Stimulated activated CD8-positive, alpha-beta memory T cell treated with anti-CD3 and anti-CD28 coated beads, Interleukin-4, amount 100 ng/mL, for 48 hours (primary cell): ENCODE data around the gene GPRC5B.
A peak's percentile ranks its signal among the peaks of the same experiment; 100 is the strongest.

Experiments
- DNase-seq: peaks from one replicate; pipeline ENCODE4 v3.0.0-alpha.2; 2020

GPRC5B gene, protein sequence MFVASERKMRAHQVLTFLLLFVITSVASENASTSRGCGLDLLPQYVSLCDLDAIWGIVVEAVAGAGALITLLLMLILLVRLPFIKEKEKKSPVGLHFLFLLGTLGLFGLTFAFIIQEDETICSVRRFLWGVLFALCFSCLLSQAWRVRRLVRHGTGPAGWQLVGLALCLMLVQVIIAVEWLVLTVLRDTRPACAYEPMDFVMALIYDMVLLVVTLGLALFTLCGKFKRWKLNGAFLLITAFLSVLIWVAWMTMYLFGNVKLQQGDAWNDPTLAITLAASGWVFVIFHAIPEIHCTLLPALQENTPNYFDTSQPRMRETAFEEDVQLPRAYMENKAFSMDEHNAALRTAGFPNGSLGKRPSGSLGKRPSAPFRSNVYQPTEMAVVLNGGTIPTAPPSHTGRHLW

DNA sequence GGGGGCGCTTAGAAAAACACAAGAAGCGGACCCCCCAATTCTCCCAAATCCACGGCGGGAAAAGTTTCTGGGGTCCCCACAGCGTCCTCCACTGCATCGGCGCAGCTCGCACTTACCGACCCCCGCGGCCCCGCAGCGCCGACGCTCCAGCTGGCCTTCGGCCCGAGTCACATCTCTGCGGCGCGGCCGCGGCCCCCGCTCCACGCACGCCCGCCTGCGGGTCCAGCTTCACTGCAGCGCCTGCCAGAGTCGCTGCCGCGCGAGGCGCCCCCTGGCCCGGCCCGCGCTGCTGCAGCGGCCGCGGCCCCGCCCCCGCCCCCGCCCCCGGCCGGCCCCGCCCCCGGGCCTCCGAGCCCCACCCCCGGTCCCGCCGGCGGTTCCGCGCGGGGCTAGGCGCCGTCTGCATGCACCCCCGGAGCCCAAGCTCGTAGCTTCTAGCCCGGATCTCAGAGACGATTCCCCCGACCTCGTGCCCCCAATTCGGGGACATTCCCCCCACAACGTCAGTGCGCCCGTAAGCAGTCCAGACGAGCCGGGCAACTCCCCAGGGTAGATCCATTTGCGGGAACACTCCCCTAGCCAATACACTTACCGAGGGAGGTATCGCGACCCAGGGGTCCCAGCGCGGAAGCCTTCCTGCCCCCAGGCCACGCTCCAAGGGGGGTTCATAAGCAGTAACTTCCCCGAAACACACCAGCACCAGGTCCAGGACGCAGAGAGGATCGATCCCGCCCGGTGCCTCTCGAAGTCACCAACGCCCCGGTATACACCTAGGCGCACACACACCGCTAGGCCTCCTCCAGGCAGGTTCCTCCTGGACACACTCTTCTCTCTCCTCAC lies at the start of gene GPRC5B:
Gene GPRC5B (minus strand): TSS at position 238 of the 840 bp plus-strand sequence. CDS start 12,003 bp downstream, outside the sequence.
- DNase-seq = peak; percentile 46

DNA sequence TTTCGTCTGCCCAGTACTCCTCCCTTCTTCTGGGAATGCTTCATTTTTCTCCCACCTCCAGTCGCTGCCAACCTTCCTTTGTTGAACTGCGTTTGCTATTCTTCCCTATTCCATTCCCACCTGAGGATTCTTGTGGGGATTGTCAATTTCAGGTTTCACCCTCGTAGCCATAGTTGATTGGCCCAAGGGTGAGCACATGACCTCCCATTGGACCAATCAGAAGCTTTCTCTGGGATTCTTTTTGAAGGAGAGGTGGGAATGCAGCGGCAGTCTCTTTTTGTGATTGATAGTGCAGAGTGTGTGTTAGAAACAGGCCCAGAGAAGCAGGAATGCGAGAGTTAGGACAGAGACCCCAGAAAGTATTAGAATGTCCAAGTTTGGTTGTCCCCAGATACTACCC lies 49.1 kb upstream of the GPRC5B start:
- no peak for DNase-seq

DNA sequence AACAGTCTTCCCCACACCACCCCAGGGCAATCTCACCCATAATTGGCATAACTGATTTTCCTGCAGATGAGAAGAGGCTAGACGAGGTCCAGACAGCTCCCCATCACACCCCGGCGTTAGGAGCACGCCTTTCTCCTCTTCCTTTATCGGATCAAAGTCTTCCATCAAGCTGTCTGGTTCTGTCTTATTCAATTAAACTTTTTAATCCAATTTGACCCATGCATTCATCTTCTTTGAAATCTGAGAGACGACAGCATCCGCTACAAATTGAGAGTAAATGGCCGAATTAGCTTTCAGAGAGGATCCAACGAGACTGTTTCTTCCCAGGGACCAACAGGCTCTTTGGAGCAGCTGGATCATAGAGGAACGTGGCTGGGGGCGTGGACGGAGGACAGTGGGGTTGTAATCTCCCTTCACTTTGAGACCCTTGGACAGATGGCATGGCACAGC lies 44.4 kb upstream of the GPRC5B start:
- DNase-seq = no peak

DNA sequence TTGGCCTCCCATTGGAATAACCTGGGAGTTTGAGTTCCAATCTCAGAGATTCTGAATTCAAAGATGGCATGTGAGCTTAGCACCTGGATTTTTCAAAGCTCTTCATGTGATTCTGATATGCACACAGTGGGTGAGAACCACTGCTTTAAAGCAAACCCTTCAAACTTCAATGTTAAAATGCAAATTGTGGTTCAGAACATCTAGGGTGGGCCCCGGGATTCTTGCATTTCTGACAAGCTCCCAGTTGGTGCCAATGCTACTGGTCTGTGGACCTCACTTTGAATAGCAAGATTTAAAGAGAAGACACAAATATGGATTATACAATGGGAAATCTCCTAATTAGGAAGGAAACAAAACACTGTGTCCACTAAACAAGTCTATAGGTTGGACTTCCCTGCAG lies 43.8 kb upstream of the GPRC5B start:
- no peak for DNase-seq

DNA sequence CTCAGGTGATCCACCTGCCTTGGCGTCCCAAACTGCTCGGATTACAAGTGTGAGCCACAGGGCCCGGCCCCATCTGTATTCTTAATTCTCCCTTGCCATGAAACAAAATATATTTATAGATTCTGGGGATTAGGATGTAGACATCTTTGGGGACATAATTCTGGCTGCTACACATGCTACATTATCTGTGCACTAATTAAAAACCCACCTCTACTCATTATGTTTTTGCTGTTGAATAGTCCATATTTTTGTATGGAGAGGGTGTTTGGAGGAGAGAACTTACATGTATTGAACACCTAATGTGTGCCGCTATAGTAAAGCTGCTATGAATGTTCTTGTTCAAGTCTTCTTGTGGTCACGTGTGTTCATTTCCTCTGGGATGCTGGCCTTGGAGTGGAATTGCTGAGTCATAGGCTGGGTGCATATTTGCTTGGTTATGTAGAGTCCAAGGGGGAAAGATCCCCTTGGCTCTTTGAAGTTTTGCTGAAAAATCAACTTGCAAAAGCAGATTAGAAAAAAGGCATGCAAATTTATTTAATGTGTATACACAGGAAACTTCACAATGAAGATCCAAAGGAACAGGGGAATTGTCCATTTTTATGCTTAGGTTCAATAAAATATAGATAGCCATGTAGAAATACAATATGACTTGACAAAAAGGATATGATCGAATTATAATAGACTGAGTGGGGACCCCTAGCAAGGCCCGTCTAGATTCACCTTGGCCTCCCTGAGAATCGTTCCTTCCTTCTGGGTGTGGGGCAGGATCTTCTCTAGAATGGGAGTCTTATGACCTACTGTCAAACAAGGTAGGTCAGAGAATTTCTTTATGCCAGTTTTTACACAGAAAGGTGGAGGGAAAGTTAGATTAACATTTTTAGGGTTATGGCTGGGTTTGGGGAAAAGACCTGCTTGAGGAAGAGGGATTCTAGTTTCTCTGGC lies 42.1 kb upstream of the GPRC5B start:
- DNase-seq = no peak

DNA sequence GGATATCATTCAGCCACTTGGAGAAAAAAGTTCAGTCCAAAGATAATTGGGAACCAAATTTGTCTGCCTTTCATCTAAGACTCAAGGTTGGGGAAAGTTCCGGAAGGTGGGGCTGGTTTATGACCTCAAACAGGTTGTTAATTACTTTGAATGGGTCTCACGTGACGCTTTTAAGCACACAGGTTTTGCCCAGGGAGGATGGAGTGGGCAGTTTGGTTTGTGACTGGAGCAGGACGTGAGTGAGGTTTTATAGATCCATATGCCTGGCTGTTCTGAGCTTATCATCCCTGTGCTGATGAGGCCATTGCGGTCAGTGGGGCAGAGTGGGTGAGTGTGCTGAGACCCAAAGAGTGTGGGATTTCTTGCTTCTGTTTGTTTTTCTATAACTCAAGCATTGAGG lies 38.7 kb upstream of the GPRC5B start:
- no peak for DNase-seq

DNA sequence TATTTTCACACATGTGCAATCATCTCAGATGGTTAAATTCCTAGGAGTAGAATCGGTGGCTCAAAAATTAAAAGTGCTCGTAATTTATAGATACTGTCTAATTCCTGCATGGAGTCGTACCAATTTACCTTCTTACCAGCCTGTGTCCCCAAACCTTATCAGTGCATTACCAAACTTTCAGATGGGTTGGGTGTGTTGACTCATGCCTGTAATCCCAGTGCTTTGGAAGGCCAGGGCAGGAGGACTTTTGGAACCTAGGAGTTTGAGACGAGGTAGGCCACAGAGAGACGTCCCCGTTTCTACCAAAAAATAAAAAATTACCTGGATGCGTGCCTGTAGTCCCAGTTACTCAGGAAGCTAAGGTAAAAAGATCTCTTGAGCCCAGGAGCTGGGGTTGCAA lies 34.5 kb upstream of the GPRC5B start:
- no peak for DNase-seq

DNA sequence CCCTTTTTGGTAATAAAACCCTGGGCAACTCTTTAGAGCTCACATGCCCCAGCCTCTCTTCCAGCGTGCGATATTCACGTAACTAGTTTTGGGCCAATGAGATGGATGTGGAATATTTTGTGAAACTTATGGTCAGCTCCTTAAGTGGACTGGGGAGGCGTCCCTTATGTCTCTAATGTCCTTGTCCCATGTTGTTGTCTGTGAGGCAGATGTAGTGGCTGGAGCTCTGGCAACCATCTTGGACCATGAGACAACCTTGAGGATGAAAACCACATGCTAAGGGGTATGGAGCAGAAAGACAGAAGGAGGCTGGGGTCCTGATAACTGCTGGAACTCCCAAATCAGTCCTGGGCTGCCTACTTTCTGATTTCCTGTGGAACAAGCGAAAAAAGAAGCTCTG lies 31.4 kb upstream of the GPRC5B start:
- no peak for DNase-seq

DNA sequence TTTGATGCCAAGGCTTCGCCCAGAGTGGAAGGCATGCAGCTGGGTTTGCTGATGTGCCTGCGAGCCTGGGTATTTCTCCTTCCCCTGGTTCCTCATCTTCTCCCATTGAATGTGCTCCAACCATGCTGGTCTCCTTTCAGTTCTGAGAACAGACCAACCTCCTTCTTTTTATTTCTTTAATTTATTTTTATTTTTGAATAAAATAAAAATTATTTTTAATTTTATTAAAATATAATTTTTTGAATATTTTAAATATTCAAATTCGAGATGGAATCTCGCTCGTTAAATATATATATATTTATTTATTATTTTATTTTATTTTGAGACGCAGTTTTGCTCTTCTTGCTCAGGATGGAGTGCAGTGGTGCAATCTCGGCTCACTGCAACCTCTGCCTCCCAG lies 30.2 kb upstream of the GPRC5B start:
- DNase-seq = no peak

DNA sequence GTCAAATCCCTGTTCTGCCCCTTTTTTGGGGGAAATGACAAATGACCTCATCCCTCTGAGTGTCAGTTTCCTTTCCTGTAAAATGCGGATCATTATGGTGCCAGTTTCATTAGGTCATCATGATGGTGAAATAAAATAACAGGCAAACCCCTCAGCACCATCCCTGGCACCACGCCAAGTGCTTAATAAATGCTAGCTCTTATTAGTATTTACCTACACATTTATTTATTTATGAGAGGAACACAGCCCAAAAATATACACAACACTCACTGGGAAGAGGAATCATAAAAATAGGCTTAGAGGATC lies 28.6 kb upstream of the GPRC5B start:
- no peak for DNase-seq

DNA sequence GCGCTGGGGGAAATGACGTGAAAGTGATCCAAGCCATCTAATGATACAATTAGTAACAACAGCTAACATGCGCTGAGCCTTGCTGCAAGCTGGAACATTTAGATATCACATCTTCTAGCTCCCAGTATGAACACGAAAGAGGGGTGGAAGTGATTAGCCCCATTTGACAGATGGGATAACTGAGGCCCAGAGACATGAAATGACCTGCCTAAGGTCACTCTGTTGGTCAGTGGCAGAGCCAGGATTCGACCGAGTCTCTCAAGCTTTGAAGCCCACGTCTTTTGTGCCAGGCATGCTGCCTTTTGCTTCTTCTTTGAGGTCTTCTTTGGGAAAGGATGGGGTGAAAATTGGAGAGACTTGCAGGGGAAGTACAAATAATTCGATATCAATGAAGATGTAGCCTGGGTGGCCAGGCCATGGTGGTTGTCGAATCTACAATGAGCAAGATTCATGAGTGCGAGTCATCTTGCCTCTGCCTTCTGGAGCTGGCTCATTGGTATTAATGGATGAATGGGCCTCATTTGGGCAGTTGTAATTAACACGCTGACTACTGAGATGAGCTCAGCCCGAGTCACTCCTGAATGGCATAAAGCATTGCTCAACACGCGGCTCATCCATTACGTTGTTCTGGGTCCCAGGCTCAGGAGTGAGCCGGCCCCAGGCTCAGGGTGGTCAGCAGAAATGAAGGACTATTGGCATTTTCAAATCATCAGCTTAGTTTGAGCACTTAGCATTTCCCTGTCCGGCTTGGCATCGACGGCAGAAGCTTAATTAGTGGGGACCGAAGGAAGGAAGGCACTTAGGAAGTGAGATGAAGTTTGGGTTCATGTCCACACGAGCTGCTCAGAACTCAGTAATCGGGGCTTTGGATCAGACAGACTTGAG lies 28.0 kb upstream of the GPRC5B start:
- no peak for DNase-seq

DNA sequence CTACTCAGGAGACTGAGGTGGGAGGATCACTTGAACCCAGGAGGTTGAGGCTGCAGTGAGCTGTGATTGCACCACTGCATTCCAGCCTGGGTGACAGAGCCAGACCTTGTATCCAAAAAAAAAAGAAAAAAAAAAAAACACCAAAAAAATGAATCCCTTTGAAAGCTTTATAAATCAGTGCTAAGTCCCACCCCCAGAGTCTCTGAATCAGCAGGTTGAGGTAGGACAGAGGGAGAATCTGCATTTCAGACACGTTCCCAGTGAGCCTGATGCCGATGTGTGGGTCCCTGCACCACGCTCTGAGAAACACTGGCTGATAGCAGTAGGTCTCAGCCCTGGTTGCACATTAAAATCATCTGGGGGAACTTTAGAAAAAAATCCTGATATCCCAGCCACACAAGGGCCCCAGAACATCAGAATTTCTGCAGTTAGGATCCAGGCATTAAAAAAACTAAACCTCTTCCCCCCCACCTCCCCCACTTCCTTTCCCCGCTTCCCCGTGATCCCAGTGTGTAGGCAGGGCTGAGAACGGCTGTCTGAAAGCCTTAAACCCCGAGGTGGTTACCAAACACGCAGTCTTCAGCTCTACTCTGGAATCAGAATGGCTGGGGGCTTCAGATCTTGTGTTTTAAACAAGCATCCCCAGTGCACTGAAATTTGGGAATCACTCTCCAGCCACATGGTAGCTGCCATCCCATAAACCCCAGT lies 27.3 kb upstream of the GPRC5B start:
- no peak for DNase-seq

DNA sequence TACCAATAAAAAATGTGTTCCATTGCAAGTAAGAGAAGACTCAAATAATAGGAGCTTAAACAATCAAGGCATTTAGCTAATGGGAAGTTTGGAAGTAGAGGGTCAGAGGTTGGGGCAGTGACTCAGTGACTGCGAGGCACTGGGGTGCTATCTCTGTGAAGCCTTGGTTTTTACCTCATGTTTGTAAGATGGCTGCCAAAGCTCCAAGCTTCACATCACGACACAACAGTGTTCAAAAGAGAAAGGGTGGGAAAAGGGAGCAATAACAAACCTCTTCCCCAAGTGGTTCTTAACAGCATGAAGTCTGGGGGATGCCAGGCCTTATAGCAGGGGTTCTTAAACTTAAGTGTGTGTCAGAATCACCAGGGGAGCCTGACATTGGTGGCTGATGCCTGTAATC lies 26.6 kb upstream of the GPRC5B start:
- no peak for DNase-seq

DNA sequence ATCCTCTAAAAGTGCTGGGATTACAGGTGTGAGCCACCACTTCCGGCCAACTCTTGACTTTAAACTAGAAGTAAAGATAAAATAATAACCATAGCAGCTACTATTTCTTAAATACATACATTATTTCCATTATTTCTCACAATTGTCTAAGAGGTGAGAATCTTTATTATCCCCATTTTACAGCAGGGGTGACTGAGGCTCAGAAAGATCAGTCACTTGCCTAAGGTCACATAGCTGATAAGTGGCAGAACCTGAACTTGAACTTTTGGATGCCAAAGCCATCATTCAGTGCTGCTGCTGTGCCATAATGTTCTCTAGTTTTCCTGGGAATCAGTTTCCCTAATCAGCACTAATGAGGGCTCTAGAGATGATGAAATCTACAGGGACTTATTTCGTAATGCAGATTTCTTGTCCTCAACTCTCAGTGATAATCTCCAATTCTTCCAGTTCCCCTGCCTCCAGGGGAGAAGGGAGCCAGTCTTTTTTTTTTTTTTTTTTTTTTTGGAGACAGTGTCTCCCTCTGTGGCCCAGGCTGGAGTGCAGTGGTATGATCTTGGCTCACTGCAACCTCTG lies 25.2 kb upstream of the GPRC5B start:
- no peak for DNase-seq

DNA sequence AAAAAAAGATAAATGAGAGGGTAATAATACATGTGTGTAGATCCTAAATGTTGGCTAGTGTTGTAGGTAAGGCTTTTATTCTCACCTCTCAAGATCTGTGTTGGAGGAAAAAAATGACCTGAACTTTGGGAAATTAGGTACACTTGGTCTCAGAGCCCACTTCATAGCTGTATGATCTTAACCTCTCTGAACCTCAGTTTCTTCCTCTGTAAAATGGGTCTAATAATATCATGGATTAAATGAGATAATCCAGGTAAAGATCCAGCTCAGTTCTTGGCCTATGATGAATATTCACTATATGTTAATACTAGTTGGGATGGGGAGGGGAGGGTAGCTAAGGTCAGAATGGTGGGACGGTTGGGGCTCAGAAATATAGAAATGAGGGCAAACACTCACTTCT lies 24.3 kb upstream of the GPRC5B start:
- DNase-seq = no peak

DNA sequence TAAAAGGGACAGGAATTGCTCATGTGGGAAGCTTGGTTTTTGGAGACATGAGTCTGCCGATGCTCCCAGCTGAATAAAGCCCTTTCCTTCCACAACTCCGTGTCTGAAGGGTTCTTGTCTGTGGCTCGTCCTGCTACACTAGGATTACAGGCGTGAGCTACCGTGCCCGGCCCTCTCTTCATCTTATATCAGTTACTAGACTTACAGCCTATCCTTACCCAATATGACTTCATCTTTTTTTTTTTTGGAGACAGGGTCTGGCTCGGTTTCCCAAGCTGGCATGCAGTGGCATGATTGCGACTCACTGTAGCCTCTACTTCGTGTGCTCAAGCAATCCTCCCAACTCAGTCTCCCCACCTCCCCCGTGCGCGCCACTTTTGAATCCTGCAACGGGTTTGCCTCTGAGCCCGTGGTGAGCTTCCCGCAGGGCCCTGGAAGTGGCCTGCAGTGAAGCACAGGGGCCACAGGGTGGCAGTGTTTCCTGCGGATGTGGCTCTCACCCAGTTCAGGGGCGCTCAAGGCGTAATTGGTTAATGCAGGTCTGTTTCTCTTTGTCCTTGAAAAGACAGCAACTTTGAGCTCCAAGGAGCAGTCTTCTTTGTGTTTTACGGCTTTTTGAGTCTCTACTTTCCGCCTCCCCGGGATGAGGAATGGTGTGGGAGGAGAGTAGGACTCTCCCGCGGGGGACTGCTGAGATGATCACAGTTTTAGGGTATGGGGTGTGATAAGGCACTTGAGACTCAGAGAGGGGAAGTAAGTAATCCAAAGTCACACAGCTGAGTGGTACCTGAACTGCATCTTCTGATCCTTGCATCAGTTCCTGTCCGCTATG lies 22.7 kb upstream of the GPRC5B start:
- DNase-seq = peak; percentile 81

DNA sequence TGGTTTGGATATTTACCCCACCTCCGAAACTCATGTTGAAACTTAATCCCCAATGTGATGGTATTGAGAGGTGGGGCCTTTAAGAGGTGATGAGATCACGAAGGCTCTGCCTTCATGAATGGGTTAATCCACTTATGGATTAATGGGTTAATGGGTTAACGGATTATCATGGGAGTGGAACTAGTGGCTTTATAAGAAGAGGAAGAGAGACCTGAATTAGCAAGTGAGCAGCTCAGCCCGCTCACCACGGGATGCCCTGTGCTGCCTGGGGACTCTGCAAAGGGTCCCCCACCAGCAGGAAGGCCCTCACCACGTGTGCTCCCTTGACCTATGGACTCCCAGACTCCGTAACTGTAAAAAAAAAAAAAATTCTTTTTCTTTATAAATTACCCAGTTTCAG lies 16.5 kb upstream of the GPRC5B start:
- DNase-seq = no peak

DNA sequence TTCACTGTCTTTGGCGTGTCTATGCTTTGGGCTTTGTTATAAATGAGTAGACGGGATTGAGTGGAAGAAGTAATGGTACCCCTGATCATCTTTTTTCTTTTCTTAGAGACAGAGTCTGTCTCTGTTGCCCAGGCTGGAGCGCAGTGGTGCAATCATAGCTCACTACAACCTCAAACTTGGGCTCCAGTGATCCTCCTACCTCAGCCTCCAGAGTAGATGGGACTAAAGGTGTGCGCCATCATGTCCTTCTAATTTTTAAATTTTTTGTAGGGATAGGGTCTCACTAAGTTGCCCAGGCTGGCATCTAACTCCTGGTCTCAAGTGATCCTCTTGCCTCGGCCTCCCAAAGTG lies 14.9 kb upstream of the GPRC5B start:
- no peak for DNase-seq

DNA sequence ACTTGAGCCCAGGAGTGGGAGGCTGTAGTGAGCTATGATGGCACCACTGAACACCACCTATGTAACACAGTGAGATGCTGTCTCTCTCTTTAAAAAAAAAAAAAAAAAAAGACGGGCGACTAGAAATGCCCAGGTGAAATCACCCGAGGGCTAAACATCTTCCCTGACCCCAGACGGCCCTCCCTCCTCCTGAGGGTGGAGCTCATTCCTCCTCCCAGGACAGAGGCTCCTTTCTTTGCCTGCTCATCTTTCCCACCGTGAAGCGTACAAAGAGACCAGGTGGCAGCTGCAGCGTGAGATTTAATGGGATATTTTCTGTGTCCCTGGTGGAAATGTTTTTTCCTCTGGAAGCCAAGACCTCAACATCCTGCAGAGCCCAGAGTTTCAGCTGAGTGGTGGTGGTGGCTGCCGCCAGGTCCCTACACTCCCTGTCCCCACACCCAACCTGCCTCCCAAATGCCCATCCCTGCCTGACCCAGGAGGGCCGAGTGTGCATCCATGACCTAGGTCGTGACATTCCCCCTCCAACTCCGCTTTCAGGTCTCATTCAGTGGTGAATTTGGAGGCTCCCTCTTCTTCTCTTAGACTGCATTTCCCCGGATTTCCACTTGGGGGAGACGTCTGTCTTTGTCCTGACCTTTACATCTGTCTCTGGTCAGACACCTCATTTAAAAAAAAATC lies 14.4 kb upstream of the GPRC5B start:
- DNase-seq = peak; percentile 64

DNA sequence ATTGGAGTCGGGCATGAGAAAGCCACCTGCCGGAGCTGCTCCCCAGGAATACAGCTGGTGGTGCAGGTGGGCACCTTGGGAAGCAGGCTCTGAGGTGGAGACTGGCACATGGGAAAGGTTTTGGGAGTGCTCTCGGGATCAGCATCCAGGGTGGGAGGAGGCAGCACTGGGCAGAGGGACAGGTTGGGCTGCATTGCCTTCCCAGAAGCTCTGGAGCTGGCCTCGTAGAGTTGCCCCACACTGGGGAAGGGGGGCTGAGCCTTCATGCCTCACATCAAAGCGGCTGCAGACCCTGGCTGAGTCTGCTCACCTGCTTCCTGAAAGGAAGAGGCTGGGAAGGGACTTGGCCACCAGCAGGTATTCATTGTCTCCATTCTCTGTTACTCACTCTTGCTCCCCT lies 13.5 kb upstream of the GPRC5B start:
- DNase-seq = no peak
